WTC11 (cell line): ENCODE results near the gene DUS1L. TPM values are rescaled to one million over a fixed set of nuclear protein-coding genes. Genes with fewer than 3 reads are reported as not detected.

ENCODE experiments used
- ATAC-seq: fragments of 200-7000 bp; cut with Tn5 transposase; 2 replicates; pipeline ENCODE4 v1.10.0; 2021; ENCODE audit warnings: mild to moderate bottlenecking, moderate library complexity
- CTCF ChIA-PET: fragments of 300-600 bp; sonication (Branson Sonifier 250); formaldehyde crosslinking; loops from one replicate; lab custom pipeline; 2021; ENCODE audit warnings: antibody characterized with exemption; lab: Charles Lee
- POLR2A ChIA-PET: fragments of 350-600 bp; sonication (Branson Sonifier 250); formaldehyde crosslinking; loops from one replicate; lab custom pipeline; 2021; ENCODE audit warnings: antibody characterized with exemption; lab: Charles Lee
- DNase-seq: peaks from one replicate; pipeline ENCODE4 v3.0.0; 2021; ENCODE audit warnings: low spot score
- H3K27ac Mint-ChIP-seq: 2 replicates; pipeline ENCODE4 v1.8.0; 2021; ENCODE audit warnings: mixed read lengths
- H3K27me3 Mint-ChIP-seq: 2 replicates; pipeline ENCODE4 v1.8.0; 2021; ENCODE audit warnings: low read depth, mild to moderate bottlenecking, moderate library complexity, mixed read lengths
- H3K36me3 Mint-ChIP-seq: 2 replicates; pipeline ENCODE4 v1.8.0; 2021; ENCODE audit warnings: mixed read lengths
- H3K4me1 Mint-ChIP-seq: 2 replicates; pipeline ENCODE4 v1.8.0; 2022; ENCODE audit warnings: mixed read lengths
- H3K4me3 Mint-ChIP-seq: 2 replicates; pipeline ENCODE4 v1.8.0; 2021; ENCODE audit warnings: mild to moderate bottlenecking, moderate library complexity, mixed read lengths
- H3K9me3 Mint-ChIP-seq: 2 replicates; pipeline ENCODE4 v1.8.0; 2021; ENCODE audit warnings: mixed read lengths
- ATF1 ChIP-seq: sonication (generic); formaldehyde crosslinking; IDR thresholded peaks from 2 replicates; pipeline ENCODE4 v1.8.1; 2023; ENCODE audit warnings: mild to moderate bottlenecking, moderate library complexity, missing genetic modification reagents
- FOXJ3 ChIP-seq: sonication (generic); formaldehyde crosslinking; IDR thresholded peaks from 2 replicates; pipeline ENCODE4 v1.9.0; 2021; ENCODE audit warnings: missing genetic modification reagents, mild to moderate bottlenecking, borderline replicate concordance
- GTF2I ChIP-seq: fragments of 250-450 bp; sonication (Bioruptor Pico); conservative IDR thresholded peaks from 2 replicates; pipeline ENCODE4 v1.4.0; 2021; ENCODE audit warnings: mild to moderate bottlenecking
- OVOL2 ChIP-seq: fragments of 250-450 bp; sonication (Bioruptor Pico); IDR thresholded peaks from 2 replicates; pipeline ENCODE4 v1.9.0; 2021; ENCODE audit warnings: mild to moderate bottlenecking, borderline replicate concordance
- RELA ChIP-seq: sonication (generic); formaldehyde crosslinking; IDR thresholded peaks from 2 replicates; pipeline ENCODE4 v1.8.1; 2022; ENCODE audit warnings: missing genetic modification reagents, mild to moderate bottlenecking, borderline replicate concordance
- ZBTB21 ChIP-seq: sonication (generic); formaldehyde crosslinking; IDR thresholded peaks from 2 replicates; pipeline ENCODE4 v1.8.1; 2023; ENCODE audit warnings: mild to moderate bottlenecking, missing genetic modification reagents, borderline replicate concordance
- total RNA-seq: library from RNA; stranded (reverse); gene quantifications from 3 replicates; pipeline ENCODE4 v1.2.3, GENCODE V29; 2021
- TF ChIP-seq, protein P1 (sequence below): sonication (generic); formaldehyde crosslinking; conservative IDR thresholded peaks from 2 replicates; pipeline ENCODE4 v1.8.1; 2023; ENCODE audit warnings: mild to moderate bottlenecking, low read depth, missing genetic modification reagents, moderate library complexity
- TF ChIP-seq, protein P2 (sequence below): sonication (generic); formaldehyde crosslinking; IDR thresholded peaks from 2 replicates; pipeline ENCODE4 v1.8.0; 2022; ENCODE audit warnings: mild to moderate bottlenecking, missing genetic modification reagents
- TF ChIP-seq, protein P3 (sequence below): sonication (generic); formaldehyde crosslinking; IDR thresholded peaks from 2 replicates; pipeline ENCODE4 v1.8.0; 2022; ENCODE audit warnings: mild to moderate bottlenecking, missing genetic modification reagents
- TF ChIP-seq, protein P4 (sequence below): sonication (generic); formaldehyde crosslinking; IDR thresholded peaks from 2 replicates; pipeline ENCODE4 v1.8.1; 2022; ENCODE audit warnings: mild to moderate bottlenecking, missing genetic modification reagents, moderate library complexity, borderline replicate concordance
- TF ChIP-seq, protein P5 (sequence below): sonication (generic); formaldehyde crosslinking; IDR thresholded peaks from 2 replicates; pipeline ENCODE4 v1.8.1; 2023; ENCODE audit warnings: mild to moderate bottlenecking, missing genetic modification reagents, moderate library complexity
- TF ChIP-seq, protein P6 (sequence below): fragments of 250-450 bp; sonication (Bioruptor Pico); IDR thresholded peaks from 2 replicates; pipeline ENCODE4 v1.9.0; 2021; ENCODE audit warnings: moderate library complexity, mild to moderate bottlenecking, inconsistent platforms, borderline replicate concordance
- TF ChIP-seq, protein P7 (sequence below): sonication (generic); formaldehyde crosslinking; IDR thresholded peaks from 2 replicates; pipeline ENCODE4 v1.8.1; 2022; ENCODE audit warnings: missing genetic modification reagents, borderline replicate concordance
- TF ChIP-seq, protein P8 (sequence below): fragments of 250-450 bp; sonication (Bioruptor Pico); conservative IDR thresholded peaks from 2 replicates; pipeline ENCODE4 v1.9.0; 2021; ENCODE audit warnings: mild to moderate bottlenecking
- TF ChIP-seq, protein P9 (sequence below): sonication (generic); formaldehyde crosslinking; IDR thresholded peaks from 2 replicates; pipeline ENCODE4 v1.8.1; 2023; ENCODE audit warnings: mild to moderate bottlenecking, missing genetic modification reagents, moderate library complexity
- TF ChIP-seq, protein P10 (sequence below): sonication (generic); formaldehyde crosslinking; IDR thresholded peaks from 2 replicates; pipeline ENCODE4 v1.8.1; 2023; ENCODE audit warnings: mild to moderate bottlenecking, missing genetic modification reagents

Gene DUS1L
- total RNA-seq, 1 experiment from 2014 or later: 120 TPM

DNA sequence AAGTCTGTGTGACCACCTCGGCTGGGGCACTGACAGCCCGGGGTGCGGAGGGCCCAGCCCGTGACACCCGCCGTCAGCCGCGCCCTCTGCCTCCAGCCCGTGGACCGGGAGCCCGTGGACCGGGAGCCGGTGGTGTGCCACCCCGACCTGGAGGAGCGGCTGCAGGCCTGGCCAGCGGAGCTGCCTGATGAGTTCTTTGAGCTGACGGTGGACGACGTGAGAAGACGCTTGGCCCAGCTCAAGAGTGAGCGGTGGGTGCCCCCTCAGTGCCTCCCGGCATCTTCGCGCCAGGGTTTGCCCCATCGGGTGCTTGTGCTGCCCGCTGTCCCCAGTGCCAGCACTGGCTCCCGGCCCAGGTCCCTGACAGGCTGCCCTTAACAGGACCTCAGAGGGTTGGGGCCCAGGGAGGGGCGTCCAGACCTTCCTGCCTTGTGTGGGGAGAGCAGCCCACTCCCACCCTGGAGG lies 56.6 kb downstream of the DUS1L start:
- ChIA-PET POLR2A (no interaction called here), CTCF (interaction anchor here (3.0 kb wide), 1 partner anchor 11 kb away, joined by 16 read pairs; no protein-coding TSS in a partner anchor)
- no peaks in the 10 kb centered on the region for H3K4me1 Mint-ChIP-seq
- DNase-seq: no peak
- TF ChIP-seq, protein P1, sequence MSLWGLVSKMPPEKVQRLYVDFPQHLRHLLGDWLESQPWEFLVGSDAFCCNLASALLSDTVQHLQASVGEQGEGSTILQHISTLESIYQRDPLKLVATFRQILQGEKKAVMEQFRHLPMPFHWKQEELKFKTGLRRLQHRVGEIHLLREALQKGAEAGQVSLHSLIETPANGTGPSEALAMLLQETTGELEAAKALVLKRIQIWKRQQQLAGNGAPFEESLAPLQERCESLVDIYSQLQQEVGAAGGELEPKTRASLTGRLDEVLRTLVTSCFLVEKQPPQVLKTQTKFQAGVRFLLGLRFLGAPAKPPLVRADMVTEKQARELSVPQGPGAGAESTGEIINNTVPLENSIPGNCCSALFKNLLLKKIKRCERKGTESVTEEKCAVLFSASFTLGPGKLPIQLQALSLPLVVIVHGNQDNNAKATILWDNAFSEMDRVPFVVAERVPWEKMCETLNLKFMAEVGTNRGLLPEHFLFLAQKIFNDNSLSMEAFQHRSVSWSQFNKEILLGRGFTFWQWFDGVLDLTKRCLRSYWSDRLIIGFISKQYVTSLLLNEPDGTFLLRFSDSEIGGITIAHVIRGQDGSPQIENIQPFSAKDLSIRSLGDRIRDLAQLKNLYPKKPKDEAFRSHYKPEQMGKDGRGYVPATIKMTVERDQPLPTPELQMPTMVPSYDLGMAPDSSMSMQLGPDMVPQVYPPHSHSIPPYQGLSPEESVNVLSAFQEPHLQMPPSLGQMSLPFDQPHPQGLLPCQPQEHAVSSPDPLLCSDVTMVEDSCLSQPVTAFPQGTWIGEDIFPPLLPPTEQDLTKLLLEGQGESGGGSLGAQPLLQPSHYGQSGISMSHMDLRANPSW (CRISPR knock-in tag): no peak
- TF ChIP-seq, protein P2, sequence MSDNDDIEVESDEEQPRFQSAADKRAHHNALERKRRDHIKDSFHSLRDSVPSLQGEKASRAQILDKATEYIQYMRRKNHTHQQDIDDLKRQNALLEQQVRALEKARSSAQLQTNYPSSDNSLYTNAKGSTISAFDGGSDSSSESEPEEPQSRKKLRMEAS (CRISPR knock-in tag): no peak
- TF ChIP-seq RELA (no peak), ZBTB21 (no peak)
- TF ChIP-seq, protein P3, sequence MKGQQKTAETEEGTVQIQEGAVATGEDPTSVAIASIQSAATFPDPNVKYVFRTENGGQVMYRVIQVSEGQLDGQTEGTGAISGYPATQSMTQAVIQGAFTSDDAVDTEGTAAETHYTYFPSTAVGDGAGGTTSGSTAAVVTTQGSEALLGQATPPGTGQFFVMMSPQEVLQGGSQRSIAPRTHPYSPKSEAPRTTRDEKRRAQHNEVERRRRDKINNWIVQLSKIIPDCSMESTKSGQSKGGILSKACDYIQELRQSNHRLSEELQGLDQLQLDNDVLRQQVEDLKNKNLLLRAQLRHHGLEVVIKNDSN: no peak
- ATAC-seq: no peak
- no peak overlapping the region for H3K4me3 Mint-ChIP-seq
- H3K36me3 Mint-ChIP-seq: no peaks in the 10 kb centered on the region
- no peak overlapping the region for H3K27ac Mint-ChIP-seq
- no peaks in the 10 kb centered on the region for H3K27me3 Mint-ChIP-seq
- no peaks in the 10 kb centered on the region for H3K9me3 Mint-ChIP-seq

DNA sequence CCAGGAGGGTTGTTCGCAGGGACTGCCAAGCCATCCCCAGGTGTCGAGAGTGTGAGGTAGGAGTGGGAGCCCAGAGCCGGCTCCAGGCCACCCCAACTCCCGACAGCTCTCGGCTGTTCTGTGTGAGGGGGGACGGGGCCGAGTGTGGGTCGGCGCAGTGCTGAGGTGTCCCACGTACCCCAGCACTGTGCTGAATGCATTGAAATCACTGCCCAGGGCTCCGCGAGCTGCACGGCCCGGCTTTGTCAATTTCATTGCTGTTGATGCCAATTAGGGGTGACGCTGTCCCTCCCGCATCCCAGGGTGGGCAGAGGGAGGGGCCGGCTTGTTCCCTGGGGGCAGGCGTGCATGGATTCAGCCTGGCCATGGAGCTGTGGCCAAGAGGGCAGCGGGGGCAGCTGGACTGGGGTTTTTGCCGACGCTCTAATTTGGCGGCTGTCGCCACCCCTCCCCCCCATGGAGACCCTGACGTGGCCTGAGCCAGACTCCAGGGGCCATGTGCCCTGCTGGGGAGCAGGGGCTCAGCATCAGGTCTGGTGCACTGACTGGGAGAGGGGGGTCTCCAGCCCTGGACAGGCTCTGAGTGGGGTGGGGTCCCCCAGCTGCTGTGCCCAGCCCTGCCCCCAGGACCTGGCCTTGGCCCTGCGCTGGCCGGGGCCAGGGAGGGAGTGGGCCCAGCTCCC lies 57.2 kb downstream of the DUS1L start:
- CTCF ChIA-PET: interaction anchor here (3.0 kb wide), 1 partner anchor 12 kb away, joined by 16 read pairs; no protein-coding TSS in a partner anchor
- Mint-ChIP-seq H3K4me1 (no peaks in the 10 kb centered on the region), H3K36me3 (no peaks in the 10 kb centered on the region), H3K9me3 (no peaks in the 10 kb centered on the region), H3K27ac (0 out of 2 replicates have a peak overlapping the region, but pooled peaks have one; percentile 27), H3K27me3 (no peaks in the 10 kb centered on the region), H3K4me3 (no peak overlapping the region)
- POLR2A ChIA-PET: no interaction called here
- DNase-seq (no peak), ATAC-seq (no peak)
- TF ChIP-seq ATF1 (CRISPR knock-in tag): no peak
- TF ChIP-seq, protein P4, sequence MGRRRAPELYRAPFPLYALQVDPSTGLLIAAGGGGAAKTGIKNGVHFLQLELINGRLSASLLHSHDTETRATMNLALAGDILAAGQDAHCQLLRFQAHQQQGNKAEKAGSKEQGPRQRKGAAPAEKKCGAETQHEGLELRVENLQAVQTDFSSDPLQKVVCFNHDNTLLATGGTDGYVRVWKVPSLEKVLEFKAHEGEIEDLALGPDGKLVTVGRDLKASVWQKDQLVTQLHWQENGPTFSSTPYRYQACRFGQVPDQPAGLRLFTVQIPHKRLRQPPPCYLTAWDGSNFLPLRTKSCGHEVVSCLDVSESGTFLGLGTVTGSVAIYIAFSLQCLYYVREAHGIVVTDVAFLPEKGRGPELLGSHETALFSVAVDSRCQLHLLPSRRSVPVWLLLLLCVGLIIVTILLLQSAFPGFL (CRISPR knock-in tag): no peak
- TF ChIP-seq, protein P5, sequence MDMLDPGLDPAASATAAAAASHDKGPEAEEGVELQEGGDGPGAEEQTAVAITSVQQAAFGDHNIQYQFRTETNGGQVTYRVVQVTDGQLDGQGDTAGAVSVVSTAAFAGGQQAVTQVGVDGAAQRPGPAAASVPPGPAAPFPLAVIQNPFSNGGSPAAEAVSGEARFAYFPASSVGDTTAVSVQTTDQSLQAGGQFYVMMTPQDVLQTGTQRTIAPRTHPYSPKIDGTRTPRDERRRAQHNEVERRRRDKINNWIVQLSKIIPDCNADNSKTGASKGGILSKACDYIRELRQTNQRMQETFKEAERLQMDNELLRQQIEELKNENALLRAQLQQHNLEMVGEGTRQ (CRISPR knock-in tag): no peak
- TF ChIP-seq, protein P6, sequence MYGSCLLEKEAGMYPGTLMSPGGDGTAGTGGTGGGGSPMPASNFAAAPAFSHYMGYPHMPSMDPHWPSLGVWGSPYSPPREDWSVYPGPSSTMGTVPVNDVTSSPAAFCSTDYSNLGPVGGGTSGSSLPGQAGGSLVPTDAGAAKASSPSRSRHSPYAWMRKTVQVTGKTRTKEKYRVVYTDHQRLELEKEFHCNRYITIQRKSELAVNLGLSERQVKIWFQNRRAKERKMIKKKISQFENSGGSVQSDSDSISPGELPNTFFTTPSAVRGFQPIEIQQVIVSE (CRISPR knock-in tag): no peak
- TF ChIP-seq, protein P7, sequence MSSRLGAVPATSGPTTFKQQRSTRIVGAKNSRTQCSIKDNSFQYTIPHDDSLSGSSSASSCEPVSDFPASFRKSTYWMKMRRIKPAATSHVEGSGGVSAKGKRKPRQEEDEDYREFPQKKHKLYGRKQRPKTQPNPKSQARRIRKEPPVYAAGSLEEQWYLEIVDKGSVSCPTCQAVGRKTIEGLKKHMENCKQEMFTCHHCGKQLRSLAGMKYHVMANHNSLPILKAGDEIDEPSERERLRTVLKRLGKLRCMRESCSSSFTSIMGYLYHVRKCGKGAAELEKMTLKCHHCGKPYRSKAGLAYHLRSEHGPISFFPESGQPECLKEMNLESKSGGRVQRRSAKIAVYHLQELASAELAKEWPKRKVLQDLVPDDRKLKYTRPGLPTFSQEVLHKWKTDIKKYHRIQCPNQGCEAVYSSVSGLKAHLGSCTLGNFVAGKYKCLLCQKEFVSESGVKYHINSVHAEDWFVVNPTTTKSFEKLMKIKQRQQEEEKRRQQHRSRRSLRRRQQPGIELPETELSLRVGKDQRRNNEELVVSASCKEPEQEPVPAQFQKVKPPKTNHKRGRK: no peak
- TF ChIP-seq, protein P8, sequence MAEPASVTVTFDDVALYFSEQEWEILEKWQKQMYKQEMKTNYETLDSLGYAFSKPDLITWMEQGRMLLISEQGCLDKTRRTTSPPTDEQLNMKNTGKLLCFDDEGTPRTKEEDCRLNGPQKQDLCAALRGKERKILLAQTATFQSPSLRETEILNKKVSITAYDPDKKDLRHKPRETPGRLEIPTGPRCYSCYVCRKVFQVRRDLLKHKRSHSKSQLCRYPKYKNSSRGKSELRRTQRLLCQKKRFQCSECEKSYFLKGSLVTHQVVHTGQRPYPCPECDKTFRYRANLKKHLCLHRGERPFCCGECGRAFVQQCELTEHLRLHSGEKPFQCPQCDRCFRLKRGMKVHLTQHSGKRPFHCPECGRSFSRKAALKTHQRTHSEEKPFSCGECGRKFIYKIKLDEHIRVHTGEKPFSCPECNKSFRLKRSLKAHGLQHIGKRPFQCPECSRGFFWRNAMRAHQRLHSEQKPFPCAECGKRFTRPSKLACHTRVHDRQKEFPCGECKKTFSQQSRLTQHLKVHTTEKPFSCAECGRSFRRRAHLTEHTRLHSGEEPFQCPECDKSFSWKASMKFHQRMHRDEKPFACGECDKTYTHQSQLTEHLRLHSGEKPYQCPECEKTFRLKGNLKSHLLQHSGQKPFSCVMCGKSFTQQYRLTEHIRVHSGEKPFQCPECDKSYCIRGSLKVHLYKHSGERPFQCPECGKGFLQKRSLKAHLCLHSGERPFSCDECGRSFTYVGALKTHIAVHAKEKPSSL: no peak
- no peak for TF ChIP-seq GTF2I
- TF ChIP-seq OVOL2 (CRISPR knock-in tag): no peak
- TF ChIP-seq, protein P9, sequence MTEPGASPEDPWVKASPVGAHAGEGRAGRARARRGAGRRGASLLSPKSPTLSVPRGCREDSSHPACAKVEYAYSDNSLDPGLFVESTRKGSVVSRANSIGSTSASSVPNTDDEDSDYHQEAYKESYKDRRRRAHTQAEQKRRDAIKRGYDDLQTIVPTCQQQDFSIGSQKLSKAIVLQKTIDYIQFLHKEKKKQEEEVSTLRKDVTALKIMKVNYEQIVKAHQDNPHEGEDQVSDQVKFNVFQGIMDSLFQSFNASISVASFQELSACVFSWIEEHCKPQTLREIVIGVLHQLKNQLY (CRISPR knock-in tag): no peak
- TF ChIP-seq, protein P10, sequence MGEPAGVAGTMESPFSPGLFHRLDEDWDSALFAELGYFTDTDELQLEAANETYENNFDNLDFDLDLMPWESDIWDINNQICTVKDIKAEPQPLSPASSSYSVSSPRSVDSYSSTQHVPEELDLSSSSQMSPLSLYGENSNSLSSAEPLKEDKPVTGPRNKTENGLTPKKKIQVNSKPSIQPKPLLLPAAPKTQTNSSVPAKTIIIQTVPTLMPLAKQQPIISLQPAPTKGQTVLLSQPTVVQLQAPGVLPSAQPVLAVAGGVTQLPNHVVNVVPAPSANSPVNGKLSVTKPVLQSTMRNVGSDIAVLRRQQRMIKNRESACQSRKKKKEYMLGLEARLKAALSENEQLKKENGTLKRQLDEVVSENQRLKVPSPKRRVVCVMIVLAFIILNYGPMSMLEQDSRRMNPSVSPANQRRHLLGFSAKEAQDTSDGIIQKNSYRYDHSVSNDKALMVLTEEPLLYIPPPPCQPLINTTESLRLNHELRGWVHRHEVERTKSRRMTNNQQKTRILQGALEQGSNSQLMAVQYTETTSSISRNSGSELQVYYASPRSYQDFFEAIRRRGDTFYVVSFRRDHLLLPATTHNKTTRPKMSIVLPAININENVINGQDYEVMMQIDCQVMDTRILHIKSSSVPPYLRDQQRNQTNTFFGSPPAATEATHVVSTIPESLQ (CRISPR knock-in tag): no peak
- no peak for TF ChIP-seq FOXJ3
